HepG2 (cell line): ENCODE results near the gene AGER. TPM values are rescaled to one million over a fixed set of nuclear protein-coding genes. Genes with fewer than 3 reads are reported as not detected.
A peak's percentile ranks its signal among the peaks of the same experiment; 100 is the strongest.

Source experiments
- ELK4 ChIP-seq: sonication (generic); formaldehyde crosslinking; IDR thresholded peaks from 2 replicates; pipeline ENCODE4 v1.9.0; 2021; ENCODE audit warnings: missing genetic modification reagents, borderline replicate concordance
- GATAD1 ChIP-seq: IDR thresholded peaks from 2 replicates; pipeline ENCODE4 v1.6.1; 2016; ENCODE audit warnings: missing genetic modification reagents, missing compliant biosample characterization
- GFI1 ChIP-seq: sonication (generic); formaldehyde crosslinking; IDR thresholded peaks from 2 replicates; pipeline ENCODE4 v1.5.0; 2020; ENCODE audit warnings: missing genetic modification reagents, mild to moderate bottlenecking, borderline replicate concordance
- HES4 ChIP-seq: sonication (generic); formaldehyde crosslinking; IDR thresholded peaks from 2 replicates; pipeline ENCODE4 v1.9.0; 2021; ENCODE audit warnings: mild to moderate bottlenecking, missing genetic modification reagents, borderline replicate concordance
- HNRNPL ChIP-seq: fragments of 200-400 bp; formaldehyde crosslinking; IDR thresholded peaks from 2 replicates; pipeline ENCODE4 v1.6.1; 2017; ENCODE audit warnings: mild to moderate bottlenecking, low read depth, low read length
- ISL2 ChIP-seq: sonication (generic); formaldehyde crosslinking; IDR thresholded peaks from 2 replicates; pipeline ENCODE4 v1.5.0; 2020; ENCODE audit warnings: missing genetic modification reagents
- MIER2 ChIP-seq: IDR thresholded peaks from 2 replicates; pipeline ENCODE4 v1.6.1; 2016; ENCODE audit warnings: missing biosample characterization, missing genetic modification reagents
- MYPOP ChIP-seq: sonication (generic); formaldehyde crosslinking; IDR thresholded peaks from 2 replicates; pipeline ENCODE4 v1.8.1; 2023; ENCODE audit warnings: mild to moderate bottlenecking, moderate library complexity, missing genetic modification reagents
- NR0B2 ChIP-seq: sonication (generic); formaldehyde crosslinking; IDR thresholded peaks from 2 replicates; pipeline ENCODE4 v1.4.0; 2020; ENCODE audit warnings: mild to moderate bottlenecking, missing genetic modification reagents
- POLR2AphosphoS5 ChIP-seq: IDR thresholded peaks from 2 replicates; pipeline ENCODE4 v1.6.1; 2012; ENCODE audit warnings: low read depth, low read length
- PPARG ChIP-seq: conservative IDR thresholded peaks from 2 replicates; pipeline ENCODE4 v1.6.1; 2016; ENCODE audit warnings: missing biosample characterization, missing genetic modification reagents
- RARA ChIP-seq: IDR thresholded peaks from 2 replicates; pipeline ENCODE4 v1.6.1; 2016; ENCODE audit warnings: missing genetic modification reagents, missing compliant biosample characterization
- SETDB1 ChIP-seq: sonication (generic); formaldehyde crosslinking; IDR thresholded peaks from 2 replicates; pipeline ENCODE4 v1.5.1; 2020; ENCODE audit warnings: missing genetic modification reagents, mild to moderate bottlenecking, borderline replicate concordance
- SIX1 ChIP-seq: sonication (generic); formaldehyde crosslinking; IDR thresholded peaks from 2 replicates; pipeline ENCODE4 v1.4.0; 2020; ENCODE audit warnings: missing genetic modification reagents, borderline replicate concordance
- STAT5B ChIP-seq: sonication (generic); formaldehyde crosslinking; IDR thresholded peaks from 2 replicates; pipeline ENCODE4 v1.4.0; 2020; ENCODE audit warnings: missing genetic modification reagents
- TBP ChIP-seq: sonication (generic); formaldehyde crosslinking; IDR thresholded peaks from 2 replicates; pipeline ENCODE4 v1.5.0; 2020; ENCODE audit warnings: missing genetic modification reagents
- U2AF1 ChIP-seq: fragments of 200-400 bp; formaldehyde crosslinking; optimal IDR thresholded peaks from 2 replicates; pipeline ENCODE3; 2017; ENCODE audit warnings: mild to moderate bottlenecking, low read depth, low read length
- ZFP37 ChIP-seq: sonication (generic); formaldehyde crosslinking; IDR thresholded peaks from 2 replicates; pipeline ENCODE4 v1.4.0; 2020; ENCODE audit warnings: missing genetic modification reagents, borderline replicate concordance
- ZNF136 ChIP-seq: sonication (generic); formaldehyde crosslinking; IDR thresholded peaks from 2 replicates; pipeline ENCODE4 v1.8.1; 2022; ENCODE audit warnings: low read depth, mild to moderate bottlenecking, moderate library complexity, missing genetic modification reagents
- ZNF274 ChIP-seq: sonication (generic); formaldehyde crosslinking; IDR thresholded peaks from 2 replicates; pipeline ENCODE4 v1.5.1; 2020; ENCODE audit warnings: mild to moderate bottlenecking, missing genetic modification reagents
- ZNF317 ChIP-seq: sonication (generic); formaldehyde crosslinking; IDR thresholded peaks from 2 replicates; pipeline ENCODE4 v1.5.0; 2020; ENCODE audit warnings: mild to moderate bottlenecking, missing genetic modification reagents
- ZNF350 ChIP-seq: sonication (generic); formaldehyde crosslinking; IDR thresholded peaks from 2 replicates; pipeline ENCODE4 v1.4.0; 2020; ENCODE audit warnings: mild to moderate bottlenecking, low read depth, missing genetic modification reagents, borderline replicate concordance
- ZNF468 ChIP-seq: sonication (generic); formaldehyde crosslinking; IDR thresholded peaks from 2 replicates; pipeline ENCODE4 v1.8.0; 2022; ENCODE audit warnings: mild to moderate bottlenecking, moderate library complexity, missing genetic modification reagents
- ZNF512 ChIP-seq: sonication (generic); formaldehyde crosslinking; IDR thresholded peaks from 2 replicates; pipeline ENCODE4 v1.4.0; 2020; ENCODE audit warnings: mild to moderate bottlenecking, missing genetic modification reagents
- ZNF75D ChIP-seq: sonication (generic); formaldehyde crosslinking; IDR thresholded peaks from 2 replicates; pipeline ENCODE4 v1.8.1; 2023; ENCODE audit warnings: missing genetic modification reagents, mild to moderate bottlenecking, borderline replicate concordance
- ZNF788 ChIP-seq: sonication (generic); formaldehyde crosslinking; IDR thresholded peaks from 2 replicates; pipeline ENCODE4 v1.5.0; 2020; ENCODE audit warnings: mild to moderate bottlenecking, missing genetic modification reagents, borderline replicate concordance
- polyA plus RNA-seq, 8 experiments: library from polyadenylated mRNA; depleted of rRNA in 3 of 8; stranded (reverse) in 7 of 8; unstranded in 1 of 8; fragments of >200 nt; fragmentation: Illumina TruSeq in 4 of 8; extraction: Trizol in 4 of 8; gene quantifications; 2 replicates each; pipeline versions ENCODE4 v1.2.1 to v1.2.3, GENCODE V29; 2011 to 2016; ENCODE audit warnings: low read depth in 4 of 8, missing spikeins in 1 of 8, mixed read lengths in 1 of 8; ENCODE audit not compliant: insufficient read depth in 1 of 8
- total RNA-seq, 5 experiments: library from RNA; depleted of rRNA; stranded (reverse); fragments of >200 nt; fragmentation: Illumina TruSeq; extraction: Trizol; gene quantifications; 2 replicates each; pipeline ENCODE4 v1.2.3, GENCODE V29; 2016; ENCODE audit warnings: low read depth in 1 of 5

The AGER gene
- total and polyA plus RNA-seq, 2 of the 13 experiments (the other 11 are each of a cell fraction or from before 2014, with no cell fraction given): 1.9 to 5.1 TPM

GRCh38 chr6:32195902-32196681, 12.0 kb upstream of the AGER start (continued):
- TF ChIP-seq ZNF75D (no peak), ZNF512 (0 out of 2 replicates have a peak, but pooled peaks have one; percentile 70), MYPOP (CRISPR knock-in tag) (peak; percentile 90; the same call in 1 of the 2 replicates), SIX1 (no peak), HES4 (CRISPR knock-in tag) (0 out of 2 replicates have a peak, but pooled peaks have one; percentile 49), ZNF317 (peak; percentile 55; the same call in 1 of the 2 replicates), NR0B2 (CRISPR knock-in tag) (peak; percentile 28; the same call in 1 of the 2 replicates), ZNF136 (peak; percentile 84), ZNF468 (CRISPR knock-in tag) (no peak), ISL2 (CRISPR knock-in tag) (peak; percentile 84), PPARG (0 out of 2 replicates have a peak, but pooled peaks have one; percentile 62), GATAD1 (CRISPR knock-in tag) (peak; percentile 90), U2AF1 (no peak), ZNF788 (peak; percentile 8; the same call in 1 of the 2 replicates), ZNF274 (peak; percentile 92), GFI1 (0 out of 2 replicates have a peak, but pooled peaks have one; percentile 3), POLR2AphosphoS5 (peak; percentile 96), ZFP37 (CRISPR knock-in tag) (no peak), TBP (CRISPR knock-in tag) (no peak), SETDB1 (CRISPR knock-in tag) (no peak), HNRNPL (no peak), MIER2 (no peak; the same call in 1 of the 2 replicates), ELK4 (CRISPR knock-in tag) (0 out of 2 replicates have a peak, but pooled peaks have one; percentile 33), STAT5B (CRISPR knock-in tag) (peak; percentile 81; the same call in 1 of the 2 replicates), RARA (CRISPR knock-in tag) (peak; percentile 42; the same call in 1 of the 2 replicates), ZNF350 (CRISPR knock-in tag) (peak; percentile 87)
